ENCODE data around the gene TPRN. TPM values are rescaled to one million over a fixed set of nuclear protein-coding genes. Genes with fewer than 3 reads are reported as not detected.
A peak's percentile ranks its signal among the peaks of the same experiment; 100 is the strongest.

The TPRN gene
- total and polyA plus RNA-seq, 8 donors, result 48.7 to 110 (median 67.2) TPM

DNA sequence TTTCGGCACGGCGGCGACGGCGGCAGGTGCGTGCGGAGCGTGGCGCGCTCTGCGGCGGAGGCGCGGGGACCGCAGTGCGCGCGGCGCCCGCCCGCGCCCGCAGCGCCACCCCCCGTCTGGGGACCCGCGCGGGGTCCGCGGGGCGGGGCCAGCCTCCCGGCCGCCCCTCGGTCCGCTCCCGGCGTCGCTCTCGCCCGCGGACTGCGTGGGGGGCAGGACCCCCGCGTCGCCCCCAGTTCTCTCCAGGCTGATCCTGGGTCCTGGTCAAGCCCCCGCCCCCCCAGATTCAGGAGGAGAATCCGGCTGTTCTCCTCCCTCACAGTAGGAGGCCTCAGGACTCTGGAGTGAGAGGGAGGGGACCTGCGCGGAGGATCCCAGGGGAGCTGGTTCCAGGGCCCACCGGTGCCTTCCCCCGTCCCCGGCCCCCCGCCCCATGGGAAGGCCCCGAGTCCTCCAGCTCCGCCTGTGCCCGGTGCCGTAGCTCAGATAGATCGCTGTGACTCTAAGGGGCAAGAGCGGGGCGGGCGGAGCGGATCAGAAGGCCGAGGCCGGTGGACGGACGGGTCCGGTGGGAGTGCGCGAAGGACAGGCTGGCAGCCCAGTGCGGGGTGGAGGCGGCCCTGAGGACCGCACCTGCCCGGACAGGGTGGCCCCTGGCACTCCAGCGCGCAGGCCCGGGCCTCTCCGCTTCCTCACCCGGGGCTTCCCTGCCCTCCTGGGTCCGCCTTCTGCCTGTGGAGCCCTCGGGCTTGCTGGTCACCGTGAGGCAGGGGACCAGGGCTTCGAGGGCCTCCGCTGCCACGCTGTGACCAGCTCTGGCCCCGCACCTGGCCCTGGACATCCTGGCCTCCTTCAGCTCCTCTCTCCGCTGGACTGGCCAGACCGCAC is 21.9 kb upstream of the TPRN start, which contains the start of gene RNF208:
RNF208 (minus strand) TSS at position 51 of the 888 bp plus-strand sequence. CDS start 1,028 bp downstream, outside the sequence.
- H3K4me3 ChIP-seq, result peak within 1 kb of the TSS; percentile 18 to 88 (median 38)
- DNase-seq (peak in 4 of 6 donors; percentile 33 to 68 (median 44)), FAIRE-seq (no peak), ATAC-seq (peak in 3 of 4 donors; percentile 1 to 7 (median 2))
- intact Hi-C loops (cut with DNase I), result no loop called here
- H3K36me3 ChIP-seq, result no peaks in the 10 kb centered on the region
- TF ChIP-seq, protein P1, sequence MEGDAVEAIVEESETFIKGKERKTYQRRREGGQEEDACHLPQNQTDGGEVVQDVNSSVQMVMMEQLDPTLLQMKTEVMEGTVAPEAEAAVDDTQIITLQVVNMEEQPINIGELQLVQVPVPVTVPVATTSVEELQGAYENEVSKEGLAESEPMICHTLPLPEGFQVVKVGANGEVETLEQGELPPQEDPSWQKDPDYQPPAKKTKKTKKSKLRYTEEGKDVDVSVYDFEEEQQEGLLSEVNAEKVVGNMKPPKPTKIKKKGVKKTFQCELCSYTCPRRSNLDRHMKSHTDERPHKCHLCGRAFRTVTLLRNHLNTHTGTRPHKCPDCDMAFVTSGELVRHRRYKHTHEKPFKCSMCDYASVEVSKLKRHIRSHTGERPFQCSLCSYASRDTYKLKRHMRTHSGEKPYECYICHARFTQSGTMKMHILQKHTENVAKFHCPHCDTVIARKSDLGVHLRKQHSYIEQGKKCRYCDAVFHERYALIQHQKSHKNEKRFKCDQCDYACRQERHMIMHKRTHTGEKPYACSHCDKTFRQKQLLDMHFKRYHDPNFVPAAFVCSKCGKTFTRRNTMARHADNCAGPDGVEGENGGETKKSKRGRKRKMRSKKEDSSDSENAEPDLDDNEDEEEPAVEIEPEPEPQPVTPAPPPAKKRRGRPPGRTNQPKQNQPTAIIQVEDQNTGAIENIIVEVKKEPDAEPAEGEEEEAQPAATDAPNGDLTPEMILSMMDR (IDR thresholded peaks at IDR 0.05), result no peak
- H3K9me3 ChIP-seq, result no peaks in the 10 kb centered on the region
- H3K4me1 ChIP-seq, result peaks cover 11 to 20% (median 15%) of the 10 kb centered on the region in 3 donors
- H3K27me3 ChIP-seq, result no peaks in the 10 kb centered on the region
- WGBS, 2 donors, result 5 to 7% methylated on average over 47 to 88 of the region's 88 CpGs
- peak within 1 kb of the TSS; percentile 73 to 90 (median 82) for H3K27ac ChIP-seq

DNA sequence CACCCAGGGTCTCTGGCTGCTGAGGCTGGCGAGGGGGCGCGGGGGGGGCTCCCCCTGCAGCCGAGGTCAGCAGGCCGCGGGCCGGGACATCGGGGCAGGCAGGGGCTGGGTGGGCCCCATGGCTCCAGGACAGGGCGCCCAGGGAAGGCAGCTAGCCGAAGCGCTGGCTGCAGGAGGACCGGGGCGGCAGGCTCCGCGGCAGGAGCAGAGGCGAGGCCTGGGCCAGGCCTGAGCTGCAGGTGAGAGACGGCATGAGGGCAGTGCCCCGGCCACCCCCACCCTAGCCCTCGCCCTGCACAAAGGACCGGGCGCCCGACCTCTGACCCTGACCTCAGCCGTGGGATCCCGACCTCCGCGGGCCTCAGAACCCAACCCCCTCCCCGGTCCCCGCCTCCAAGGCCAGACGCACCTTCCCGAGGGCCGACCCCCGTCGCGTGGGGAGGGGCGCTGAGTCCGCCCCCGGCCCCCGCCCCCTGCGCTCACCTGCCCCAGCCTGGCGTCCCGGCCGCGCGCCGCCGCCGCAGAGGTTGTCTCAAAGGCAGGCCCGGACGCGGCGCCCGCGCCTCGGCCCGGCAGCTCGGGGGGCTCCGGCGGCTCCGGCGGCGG is 21.1 kb upstream of the TPRN start:
- intact Hi-C loops (cut with DNase I), result no loop called here
- H3K4me3 ChIP-seq, result peak overlapping the region in 3 of 4 donors; percentile 18 to 48 (median 48)

DNA sequence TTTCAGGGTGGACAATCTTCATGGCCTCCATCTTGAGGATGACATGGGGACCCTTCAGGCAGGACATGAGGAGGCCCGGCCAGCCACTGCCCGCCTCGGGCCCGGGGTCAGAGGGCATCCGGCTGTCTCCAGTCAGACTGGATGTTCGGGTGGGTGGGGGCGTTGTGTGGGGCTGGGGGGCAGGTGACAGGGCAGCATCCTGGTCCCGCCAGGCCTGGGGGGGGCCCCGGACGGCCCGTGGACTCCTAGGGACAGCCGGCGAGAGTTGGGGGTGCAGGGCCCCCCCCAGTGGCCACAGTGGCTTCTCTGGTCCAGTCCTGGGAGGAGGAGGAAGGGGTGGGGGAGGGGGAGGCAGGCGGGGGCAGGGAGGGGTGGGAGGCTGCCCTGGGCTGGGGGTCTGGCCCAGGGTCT is 20.6 kb upstream of the TPRN start:
- no peaks in the 10 kb centered on the region for H3K27me3 ChIP-seq
- ATAC-seq, result no peak

More for the DNA sequence above, 21.1 kb upstream of the TPRN start:
- Histone ChIP-seq H3K9me3 (no peaks in the 10 kb centered on the region), H3K27ac (peak overlapping the region in 2 of 4 donors; percentile 8 to 19), H3K27me3 (no peaks in the 10 kb centered on the region), H3K4me1 (peaks cover 6 to 12% (median 7%) of the 10 kb centered on the region in 3 donors), H3K36me3 (no peaks in the 10 kb centered on the region)
- no peak for FAIRE-seq
- DNase-seq, result peak in 4 of 6 donors; percentile 43 to 71 (median 48)
- TF ChIP-seq, protein P1 (IDR thresholded peaks at IDR 0.05), result no peak
- ATAC-seq, result no peak
- 5 to 9% methylated on average over 31 to 61 of the region's 61 CpGs for WGBS, 2 donors

DNA sequence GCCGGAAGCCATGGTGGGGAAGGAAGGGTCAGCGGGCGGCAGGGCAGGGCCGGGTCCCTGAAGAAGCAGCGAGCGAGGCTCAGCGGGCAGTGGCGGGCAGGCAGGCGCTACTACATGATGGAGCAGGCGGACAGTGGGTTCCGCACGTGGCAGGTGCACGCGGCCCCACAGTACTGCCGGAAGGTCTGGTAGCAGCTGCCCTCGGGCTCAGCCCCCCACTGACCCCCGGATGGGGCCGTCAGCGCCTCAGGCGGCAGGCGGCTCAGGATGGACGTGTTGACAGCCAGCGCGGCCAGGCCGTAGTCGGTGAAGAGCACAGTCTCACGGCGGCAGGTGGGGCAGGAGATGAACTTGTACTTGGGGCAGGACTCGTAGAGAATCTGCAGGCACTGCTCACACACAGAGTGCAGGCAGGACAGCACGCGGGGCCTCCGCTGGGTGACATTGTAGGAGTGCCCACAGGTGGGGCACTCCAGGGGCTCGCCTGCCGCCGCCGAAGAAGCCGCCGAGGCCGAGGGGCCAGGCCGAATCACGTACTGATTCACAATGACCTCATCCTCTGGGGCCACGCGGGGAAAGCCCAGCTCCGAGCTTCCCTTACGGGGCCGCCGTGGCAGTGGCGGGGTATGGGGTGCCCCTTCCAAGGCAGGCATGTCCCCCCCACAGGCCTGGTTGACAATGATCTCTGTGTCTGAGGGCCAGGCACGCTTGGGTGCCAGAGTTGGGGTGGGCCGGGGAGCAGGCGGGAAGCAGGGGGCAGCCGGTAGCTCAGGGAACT is 20.0 kb upstream of the TPRN start:
- 93% methylated on average over 51 to 52 of the region's 52 CpGs for whole genome bisulfite sequencing, 2 donors
- ATAC-seq, result no peak
- no peak for FAIRE-seq
- H3K27ac ChIP-seq, result no peak overlapping the region
- H3K27me3 ChIP-seq, result no peaks in the 10 kb centered on the region
- H3K4me1 ChIP-seq, result peaks cover 6 to 12% (median 7%) of the 10 kb centered on the region in 3 donors
- DNase-seq, result peak in 1 of 6 donors; percentile 54
- no peaks in the 10 kb centered on the region for H3K36me3 ChIP-seq
- H3K9me3 ChIP-seq, result no peaks in the 10 kb centered on the region
- intact Hi-C loops (cut with DNase I), result no loop called here
- H3K4me3 ChIP-seq, result no peak overlapping the region
- TF ChIP-seq, protein P1 (IDR thresholded peaks at IDR 0.05), result no peak

More for the DNA sequence above, 20.6 kb upstream of the TPRN start:
- DNase-seq (peak in 1 of 6 donors; percentile 31), FAIRE-seq (no peak)
- 84% methylated on average over 14 of the region's 14 CpGs for whole genome bisulfite sequencing, 2 donors
- Histone ChIP-seq H3K4me3 (peak overlapping the region in 2 of 4 donors; percentile 48), H3K27ac (no peak overlapping the region), H3K4me1 (peaks cover 6 to 12% (median 7%) of the 10 kb centered on the region in 3 donors), H3K9me3 (no peaks in the 10 kb centered on the region), H3K36me3 (no peaks in the 10 kb centered on the region)
- intact Hi-C loops (cut with DNase I), result no loop called here
- TF ChIP-seq, protein P1 (IDR thresholded peaks at IDR 0.05), result no peak
